Measurements from ENCODE around the gene BTRC.

The BTRC gene

DNA sequence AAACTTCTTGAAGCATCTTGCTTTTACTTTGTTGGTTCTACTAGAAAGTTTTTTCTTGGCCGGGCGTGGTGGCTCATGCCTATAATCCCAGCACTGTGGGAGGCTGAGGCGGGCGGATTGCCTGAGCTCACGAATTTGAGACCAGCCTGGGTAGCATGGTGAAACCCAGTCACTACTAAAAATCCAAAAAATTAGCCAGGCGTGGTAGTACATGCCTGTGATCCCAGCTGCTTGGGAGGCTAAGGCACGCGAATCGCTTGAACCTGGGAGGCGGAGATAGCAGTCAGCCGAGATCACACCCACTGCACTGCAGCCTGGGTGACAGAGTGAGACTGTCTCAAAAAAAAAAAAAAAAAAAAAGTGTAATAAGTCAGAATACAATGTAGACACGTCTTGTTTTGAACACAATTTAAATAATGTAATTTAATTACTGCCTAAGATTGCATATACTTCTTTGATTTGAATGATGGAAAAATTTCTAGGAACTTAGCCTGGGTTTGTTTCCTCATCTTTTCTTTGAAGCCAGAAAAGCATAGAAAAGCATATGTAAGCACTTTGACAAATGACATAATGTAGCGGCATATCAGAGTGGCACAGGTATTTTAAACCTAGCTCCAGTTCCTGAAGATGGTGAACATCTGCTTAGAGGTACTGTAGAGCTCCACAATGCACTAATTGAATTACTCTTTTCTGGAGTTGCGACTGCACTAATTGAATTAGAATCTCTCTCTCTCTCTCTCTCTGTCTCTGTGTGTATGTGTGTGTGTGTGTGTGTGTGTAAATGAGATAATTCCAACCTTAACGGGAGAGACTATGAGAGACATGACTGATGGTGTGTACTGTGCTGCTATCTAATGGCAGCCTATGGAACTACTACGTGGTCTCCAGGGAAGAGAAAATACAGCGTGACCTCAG lies 87.8 kb downstream of the BTRC start:
- DNase-seq (ENCODE audit: low read depth in 1 of 2, low spot score in 1 of 2) = no peak

DNA sequence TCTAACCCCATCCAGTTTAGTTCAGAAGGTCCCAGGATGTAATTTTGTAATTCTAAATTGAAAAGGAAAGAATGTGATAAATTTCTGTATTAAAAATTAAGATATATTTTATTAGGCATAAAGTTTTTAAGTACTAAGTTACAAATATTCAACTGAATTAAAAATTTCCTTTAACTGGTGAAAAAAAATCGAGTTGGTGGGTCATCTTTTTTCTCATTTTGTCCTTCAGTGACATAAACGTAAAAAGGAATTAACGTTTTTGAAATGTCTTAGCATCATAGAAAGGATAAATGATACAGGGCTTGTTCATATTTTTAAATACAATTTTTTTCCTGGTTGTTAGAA lies 88.5 kb downstream of the BTRC start:
- DNase-seq (ENCODE audit: low read depth in 1 of 2, low spot score in 1 of 2) = no peak

DNA sequence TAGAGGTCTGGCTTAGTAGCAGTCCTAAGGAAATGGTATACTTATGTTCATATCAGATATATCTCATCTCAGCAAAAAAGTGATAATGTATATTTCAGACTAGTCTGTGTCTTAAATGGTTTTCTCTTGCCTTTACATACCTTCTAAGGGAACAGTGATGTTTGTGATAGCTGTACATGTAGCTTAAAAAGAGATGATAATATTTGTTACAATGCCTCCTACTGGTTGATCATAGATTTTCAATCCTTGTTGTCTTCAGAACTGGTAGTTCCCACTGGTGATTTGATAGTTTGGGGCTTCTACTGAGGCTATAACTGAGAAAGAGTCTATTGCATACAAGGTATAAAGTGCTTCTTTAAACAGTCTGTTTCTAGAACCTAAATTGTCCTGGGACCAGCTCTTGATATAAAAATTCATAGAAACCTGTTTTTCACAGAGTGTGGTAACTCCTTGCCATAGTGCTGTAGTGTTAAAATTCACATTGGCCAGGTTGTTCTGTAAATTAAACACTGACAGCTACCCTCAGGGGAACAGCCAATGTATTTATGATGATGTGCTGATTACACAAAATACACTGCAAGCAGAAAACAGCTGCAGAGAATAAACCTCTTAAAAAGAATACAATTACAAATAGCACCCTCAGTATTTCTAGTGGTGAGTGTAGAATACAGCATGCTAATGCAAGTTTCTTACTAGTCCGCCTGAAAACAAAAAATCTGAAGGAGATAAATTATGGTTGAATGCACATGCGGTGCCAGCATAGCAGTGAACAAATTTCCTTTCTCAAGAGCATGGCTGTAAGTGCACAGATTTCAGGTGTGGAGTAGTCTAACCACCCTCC lies 90.3 kb downstream of the BTRC start:
- no peak for DNase-seq (ENCODE audit: low read depth in 1 of 2, low spot score in 1 of 2)

DNA sequence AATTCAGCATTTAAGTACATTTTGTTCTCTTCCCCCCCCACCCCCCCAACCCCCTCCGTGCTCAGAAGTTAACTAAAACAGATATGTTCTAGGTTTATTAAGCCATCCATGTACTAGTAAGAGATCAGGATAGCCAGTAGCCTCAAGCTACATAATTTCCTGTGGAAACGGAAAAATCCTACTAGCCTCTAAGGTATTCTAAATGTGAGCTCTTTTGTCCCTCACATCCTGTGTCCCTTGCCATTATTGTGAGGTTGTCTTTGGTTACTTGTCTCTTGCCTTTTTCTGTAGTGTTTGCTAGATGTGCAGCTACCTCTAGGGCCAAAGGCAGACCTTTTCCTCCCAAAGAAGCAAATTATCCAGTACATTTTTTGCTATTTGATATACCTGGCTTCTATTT lies 92.1 kb downstream of the BTRC start:
- DNase-seq (ENCODE audit: low read depth in 1 of 2, low spot score in 1 of 2) = no peak

DNA sequence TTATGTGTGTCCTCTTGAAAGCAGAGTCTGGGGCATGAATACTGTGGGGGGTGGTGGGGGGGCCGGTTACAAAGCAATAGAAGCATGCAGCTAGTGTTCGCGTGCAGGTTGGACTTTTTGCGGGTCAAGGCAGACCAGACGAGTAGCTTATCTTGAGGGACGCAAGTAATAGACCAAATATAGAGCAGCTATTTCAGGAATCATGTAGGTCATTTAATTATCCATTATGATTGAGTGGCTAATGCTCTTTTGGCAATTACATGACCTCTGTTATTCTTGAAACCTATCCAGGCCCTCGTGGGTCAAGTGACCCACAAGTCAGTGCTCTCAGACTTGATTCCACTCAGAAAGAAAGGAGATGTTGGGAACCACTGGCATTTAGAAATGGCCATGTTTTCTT lies 93.0 kb downstream of the BTRC start:
- DNase-seq (ENCODE audit: low read depth in 1 of 2, low spot score in 1 of 2) = no peak

DNA sequence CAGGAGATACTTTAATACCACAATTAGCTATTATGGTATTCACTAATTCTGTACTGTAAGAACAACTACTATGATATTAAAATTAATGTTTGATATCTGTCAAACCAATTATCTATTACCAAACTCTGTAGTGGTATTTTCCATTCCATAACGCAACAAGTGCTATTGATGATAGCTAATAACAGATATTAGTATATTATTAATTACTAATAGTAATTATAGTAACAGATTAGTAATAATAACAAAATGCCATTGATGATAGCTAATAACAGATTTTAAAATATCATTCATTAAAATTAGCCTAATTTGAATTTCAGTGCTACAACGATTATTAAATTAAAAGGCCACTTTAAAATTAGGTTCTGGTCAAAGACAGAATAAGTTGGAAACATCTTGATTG lies 93.5 kb downstream of the BTRC start:
- no peak for DNase-seq (ENCODE audit: low read depth in 1 of 2, low spot score in 1 of 2)

DNA sequence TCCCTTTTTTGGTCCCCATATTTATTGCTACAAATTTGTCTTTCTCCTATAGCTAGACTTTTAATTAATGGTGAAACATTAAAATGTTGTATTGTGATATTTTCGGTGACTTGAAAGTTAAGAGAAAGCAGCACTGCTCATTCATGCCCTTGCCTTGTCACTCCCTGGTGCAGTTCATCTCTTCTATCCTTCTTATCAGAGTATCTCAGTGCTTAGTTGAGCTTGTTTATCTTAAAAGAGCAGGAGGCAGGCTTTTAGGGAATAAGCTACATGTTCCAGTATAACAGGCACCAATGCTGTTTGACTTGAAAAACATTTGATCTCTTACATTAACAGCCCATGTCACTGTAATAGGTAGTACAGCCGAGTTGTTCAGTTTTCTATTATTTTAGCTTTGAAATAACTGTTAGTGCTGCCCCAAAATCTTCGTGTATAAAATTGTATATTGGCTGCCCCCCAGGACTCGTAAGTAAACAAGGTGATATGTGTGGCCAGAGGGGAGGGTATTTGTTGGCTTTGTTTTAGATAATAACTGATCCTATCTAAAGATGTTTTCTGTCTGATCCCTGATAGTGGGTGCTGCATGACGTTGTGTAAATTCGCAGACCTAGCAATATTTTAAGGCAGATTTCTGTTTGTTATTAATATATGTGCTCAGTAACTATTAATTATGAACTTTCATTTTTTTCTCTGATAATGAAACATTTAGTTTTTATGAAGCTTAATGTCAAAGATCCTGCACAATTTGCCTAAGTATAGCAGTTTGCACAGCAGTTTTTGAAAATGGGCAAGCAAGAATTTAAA lies 96.5 kb downstream of the BTRC start:
- DNase-seq (ENCODE audit: low read depth in 1 of 2, low spot score in 1 of 2) = no peak

DNA sequence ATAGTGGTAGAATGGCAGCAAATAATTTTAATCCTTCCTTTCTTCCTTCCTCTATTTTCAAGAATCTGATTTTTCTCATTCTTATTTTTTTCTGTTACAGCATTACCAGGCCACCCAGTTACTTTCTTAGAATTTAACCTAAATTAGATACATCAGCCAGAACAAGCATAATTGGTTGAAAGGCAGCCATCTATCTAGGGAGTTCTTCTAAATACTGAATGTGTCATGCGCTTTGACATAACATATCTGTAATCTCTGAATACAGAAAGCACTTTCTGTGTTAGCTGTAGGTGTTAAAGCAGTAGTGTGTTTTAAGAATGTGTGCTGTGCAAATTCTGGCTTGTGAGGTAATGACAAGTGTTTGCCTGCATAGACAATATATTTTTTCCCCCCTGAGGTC lies 97.3 kb downstream of the BTRC start:
- DNase-seq (ENCODE audit: low read depth in 1 of 2, low spot score in 1 of 2) = no peak

DNA sequence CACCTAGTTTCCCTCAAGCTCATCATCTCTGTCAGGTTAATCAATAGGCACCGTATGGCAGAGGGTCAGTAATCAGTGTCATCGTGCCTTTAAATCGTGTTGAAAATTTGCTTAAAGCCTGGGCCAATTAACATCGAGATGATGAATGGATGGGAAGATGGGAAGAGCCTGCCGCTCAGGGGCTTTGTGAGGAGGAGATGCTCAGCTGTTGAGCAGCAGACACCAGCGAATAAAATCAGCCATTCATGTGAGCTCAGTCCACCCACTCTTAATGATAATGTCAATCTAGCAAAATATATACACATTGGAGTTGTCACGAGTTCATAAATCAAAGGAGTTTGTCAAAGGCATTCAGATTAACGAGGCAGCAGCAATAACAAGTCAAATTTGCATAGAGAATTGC lies 97.7 kb downstream of the BTRC start:
- no peak for DNase-seq (ENCODE audit: low read depth in 1 of 2, low spot score in 1 of 2)

DNA sequence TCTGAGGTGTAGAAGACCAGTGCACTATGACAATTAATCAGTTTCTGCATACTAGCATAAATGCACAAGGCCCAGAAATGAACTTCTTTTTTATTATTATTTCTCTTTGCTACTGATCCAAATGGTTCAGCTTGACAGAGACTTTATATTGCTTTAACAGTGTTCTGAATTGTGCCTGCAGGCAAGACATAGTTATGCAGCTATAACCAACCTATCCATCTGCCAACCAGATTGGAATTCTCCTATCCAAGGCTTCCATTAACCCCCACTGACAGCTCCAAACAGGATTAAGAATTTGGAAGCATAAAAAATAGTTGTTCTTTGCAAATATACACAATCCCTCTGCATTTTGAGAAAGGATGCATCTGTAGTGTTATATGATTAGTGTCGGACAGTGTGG lies 98.2 kb downstream of the BTRC start:
- no peak for DNase-seq (ENCODE audit: low read depth in 1 of 2, low spot score in 1 of 2)

DNA sequence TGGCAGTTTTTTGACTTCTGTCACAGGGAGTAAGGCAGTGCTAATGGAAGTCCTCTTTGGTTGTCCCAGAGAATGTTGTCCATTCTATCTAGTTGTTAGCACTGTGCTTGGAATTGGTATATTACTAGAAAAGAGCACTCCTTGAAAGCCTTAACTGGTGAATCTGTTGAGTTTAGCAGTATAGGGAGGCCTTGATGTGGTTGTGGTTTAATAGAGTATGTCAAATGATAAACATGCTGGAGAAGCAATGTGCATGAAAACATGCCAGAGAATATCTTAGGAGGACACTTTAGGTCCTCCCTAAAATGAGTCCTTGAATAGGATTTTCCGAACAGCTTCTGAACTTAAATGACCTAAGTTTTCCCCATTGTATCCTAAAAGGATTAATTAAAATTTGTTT lies 98.6 kb downstream of the BTRC start:
- DNase-seq (ENCODE audit: low read depth in 1 of 2, low spot score in 1 of 2) = no peak

DNA sequence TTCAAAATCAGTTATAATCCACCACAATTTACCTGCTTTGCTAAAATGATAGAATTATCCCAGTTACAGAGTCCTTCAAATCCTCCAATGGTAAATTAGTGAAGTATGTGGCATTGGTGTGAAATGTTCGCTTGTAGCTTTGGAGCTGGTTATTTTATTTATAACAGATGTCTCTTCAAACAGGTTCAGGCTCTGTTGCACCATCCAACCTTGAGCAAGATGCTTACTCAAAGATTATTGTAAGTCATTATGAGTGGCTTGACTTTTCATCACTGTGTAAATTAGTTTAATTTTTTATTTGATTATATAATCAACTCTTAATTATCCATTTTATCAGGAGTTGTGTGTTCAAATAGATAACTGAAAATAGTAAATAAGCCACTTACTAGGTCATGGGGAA lies 99.4 kb downstream of the BTRC start:
- DNase-seq (ENCODE audit: low read depth in 1 of 2, low spot score in 1 of 2) = no peak

DNA sequence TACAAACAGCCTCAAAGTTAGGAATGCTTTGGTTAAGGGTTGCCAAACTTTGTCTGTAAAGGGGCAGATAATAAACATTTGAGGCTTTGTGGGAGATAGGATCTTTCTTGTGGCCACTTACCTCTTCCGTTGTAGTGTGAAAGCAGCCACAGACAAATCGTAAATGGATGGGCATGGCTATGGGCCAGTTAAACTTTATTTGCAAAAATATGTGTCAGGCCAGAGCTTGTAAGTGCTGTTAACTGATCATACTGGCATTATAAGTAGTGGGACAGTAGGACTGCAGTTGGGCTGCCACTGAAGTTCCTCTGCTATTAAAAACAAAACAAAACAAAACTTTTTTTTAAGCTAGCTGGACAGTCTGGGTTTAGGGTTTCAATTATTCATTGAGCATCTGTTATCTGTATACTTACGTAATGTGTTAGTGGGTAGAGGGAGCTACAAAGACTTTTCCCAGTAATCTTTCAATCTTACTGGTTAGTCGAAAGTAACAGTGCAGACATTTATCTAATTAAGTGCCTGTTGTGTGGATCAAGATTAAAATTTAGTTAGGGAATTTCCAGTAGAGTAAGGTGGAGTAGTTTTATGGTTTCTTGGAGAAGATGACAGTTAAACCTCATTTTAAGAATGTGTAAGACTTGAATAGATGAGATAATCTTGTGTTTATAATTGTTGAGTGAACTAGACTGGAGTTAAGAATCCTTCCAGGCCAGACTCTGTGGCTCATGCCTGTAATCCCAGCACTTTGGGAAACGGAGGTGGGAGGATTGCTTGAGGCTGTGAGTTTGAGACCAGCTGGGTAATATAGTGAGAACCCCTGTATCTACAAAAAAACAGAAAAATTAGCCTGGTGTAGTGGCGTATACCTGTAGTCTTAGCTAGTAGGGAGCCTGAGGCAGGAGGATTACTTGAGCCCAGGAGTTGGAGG lies 100.1 kb downstream of the BTRC start:
- no peak for DNase-seq (ENCODE audit: low read depth in 1 of 2, low spot score in 1 of 2)

DNA sequence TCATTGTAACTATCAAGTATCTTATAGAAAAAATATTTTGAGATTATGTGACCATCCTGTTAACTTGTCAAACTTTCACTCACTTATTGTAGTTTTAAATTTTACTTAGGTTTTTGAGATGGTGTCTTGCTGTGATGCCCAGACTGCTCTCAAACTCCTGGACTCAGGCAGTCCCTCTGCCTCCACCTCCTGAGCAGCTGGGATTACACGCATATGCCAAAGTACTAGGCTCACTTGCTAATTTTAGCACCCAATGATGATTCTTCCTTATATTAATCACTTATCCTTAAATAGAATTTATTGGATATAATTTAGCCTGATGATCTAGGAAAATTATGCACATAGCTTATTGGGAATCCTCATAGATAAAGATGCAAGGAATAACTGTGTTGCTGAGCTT lies 104.9 kb downstream of the BTRC start:
- no peak for DNase-seq (ENCODE audit: low read depth in 1 of 2, low spot score in 1 of 2)

DNA sequence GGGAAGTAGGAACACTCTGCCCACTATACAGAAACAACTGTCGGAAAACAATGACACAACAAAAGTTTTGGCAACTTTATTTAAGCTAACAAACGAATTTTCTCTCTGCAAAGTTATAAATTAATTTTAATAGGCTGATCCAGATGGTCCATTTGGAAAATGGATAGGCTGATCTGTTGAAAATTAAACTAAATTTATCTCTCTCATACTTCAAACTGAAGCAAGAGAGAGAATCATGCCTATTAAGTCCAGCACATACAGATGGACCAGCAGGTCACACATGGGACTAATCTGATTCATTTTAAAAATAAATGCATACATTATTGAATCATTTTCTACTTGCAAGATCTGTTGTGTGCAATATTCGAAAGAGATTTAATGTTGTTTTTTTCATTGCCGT lies 110.1 kb downstream of the BTRC start:
- no peak for DNase-seq (ENCODE audit: low read depth in 1 of 2, low spot score in 1 of 2)

DNA sequence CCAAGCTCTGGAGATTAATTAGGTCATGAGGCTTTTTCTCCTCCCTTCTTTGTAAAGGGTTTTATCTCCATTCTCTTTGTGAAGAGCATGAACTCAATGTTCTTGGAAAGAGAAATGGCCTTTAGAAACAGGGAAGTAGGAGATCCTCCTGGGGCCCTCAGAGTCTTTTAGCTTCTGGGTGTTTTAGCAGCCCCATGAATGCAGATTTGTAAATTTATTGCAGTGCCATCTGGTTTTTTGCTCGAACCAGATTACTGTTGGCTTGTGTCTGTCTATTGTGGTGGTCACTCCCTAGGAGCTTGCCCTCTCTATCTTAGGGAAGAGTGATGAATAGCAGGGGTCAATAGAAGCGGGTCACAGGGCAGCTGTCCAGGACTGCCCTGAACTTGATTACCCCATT lies 110.6 kb downstream of the BTRC start:
- no peak for DNase-seq (ENCODE audit: low read depth in 1 of 2, low spot score in 1 of 2)

DNA sequence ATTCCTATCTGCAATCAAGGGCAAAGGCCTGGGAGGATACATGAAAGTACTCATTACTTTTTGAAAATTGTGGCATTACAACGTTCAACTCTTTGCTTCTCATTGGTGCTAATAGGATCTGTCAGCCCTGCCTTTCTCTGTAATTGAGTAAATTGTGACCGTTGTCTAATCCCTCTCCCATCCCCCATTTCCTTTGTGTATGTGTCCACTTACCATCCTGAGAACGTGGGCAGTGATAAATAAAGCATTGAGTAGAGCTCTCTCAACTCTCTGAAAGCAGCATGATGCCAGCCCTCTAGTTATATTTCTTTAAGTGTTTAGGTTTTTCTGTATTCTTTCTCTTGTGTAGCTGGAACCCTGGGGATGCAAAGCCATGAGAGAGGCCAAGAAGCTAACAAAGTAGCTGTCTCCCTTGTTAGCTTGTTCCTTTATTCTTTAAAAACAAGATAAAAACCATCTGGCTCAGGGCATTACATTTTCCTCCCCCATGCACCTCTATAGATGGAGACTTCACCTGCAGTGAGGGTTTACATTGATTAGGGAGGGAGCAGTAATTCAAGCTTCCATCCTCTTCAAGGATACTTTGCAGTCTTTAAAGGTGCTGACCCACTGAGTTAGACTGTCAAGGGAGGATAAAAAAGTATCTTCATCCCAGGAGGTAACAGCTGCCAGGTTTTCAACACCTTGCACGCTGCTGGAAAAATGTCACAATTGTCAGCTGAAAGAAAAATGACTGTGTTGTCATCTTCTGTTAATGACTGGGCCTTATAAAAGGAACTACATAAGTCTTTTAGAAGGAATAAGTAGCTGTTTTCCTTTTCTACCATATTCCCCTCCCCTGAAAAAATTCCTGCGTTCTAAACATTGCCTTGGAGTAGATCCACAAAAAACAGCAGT lies 112.3 kb downstream of the BTRC start:
- DNase-seq (ENCODE audit: low read depth in 1 of 2, low spot score in 1 of 2) = no peak

DNA sequence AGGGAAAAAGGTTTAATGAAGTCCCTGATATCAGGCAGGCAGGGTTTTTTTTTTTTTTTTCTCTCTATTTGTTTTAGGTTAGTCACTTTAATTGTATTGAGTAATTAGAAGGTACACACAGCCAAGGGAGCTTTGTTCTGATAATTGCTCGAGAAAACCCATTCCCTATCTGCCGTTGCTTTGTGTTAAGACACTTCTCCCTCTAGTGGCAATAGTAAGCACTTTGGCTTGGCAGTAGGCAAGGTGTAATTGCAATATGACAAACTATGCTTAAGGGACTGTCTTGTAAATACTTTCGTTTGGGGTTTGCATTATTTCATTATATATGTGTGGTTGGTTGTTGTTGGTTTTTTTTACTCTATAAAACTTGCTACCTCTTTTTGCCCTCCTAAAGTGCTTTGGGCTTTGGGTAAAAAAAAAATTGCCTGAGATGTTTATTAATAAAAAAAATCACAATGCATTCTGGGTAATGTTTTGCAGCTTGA lies 113.4 kb downstream of the BTRC start:
- no peak for DNase-seq (ENCODE audit: low read depth in 1 of 2, low spot score in 1 of 2)

DNA sequence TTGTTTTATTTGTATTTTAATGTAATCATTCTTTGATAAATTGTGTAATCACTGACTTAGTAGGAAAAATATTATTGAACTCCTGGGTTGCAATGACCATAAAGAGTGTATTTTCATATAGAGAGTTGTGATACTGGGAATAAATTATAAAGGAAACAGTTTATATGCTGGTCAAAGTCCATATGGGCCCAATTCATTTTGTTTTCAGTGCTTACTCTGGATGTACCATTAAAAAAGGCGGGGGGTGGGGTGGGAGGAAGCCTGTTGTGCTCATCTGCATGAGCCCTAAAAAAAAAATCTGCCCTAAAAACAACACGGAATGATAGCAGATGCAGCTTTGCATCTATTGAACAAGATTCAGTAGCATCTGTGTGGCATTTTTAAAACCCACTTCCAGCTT lies 114.2 kb downstream of the BTRC start:
- no peak for DNase-seq (ENCODE audit: low read depth in 1 of 2, low spot score in 1 of 2)
